K562 (cell line): ENCODE data around the gene APBB2. TPM values are rescaled to one million over a fixed set of nuclear protein-coding genes. Genes with fewer than 3 reads are reported as not detected.

Source experiments
- ATAC-seq: fragments of 200-7000 bp; cut with Tn5 transposase; 3 replicates; pipeline ENCODE4 v1.9.1; 2020; ENCODE audit warnings: moderate library complexity
- BruUV-seq: library from RNA; stranded (reverse); fragments of 400-500 nt; replicated peaks from 2 replicates; lab custom pipeline; 2021; lab: Mats Ljungman, UMichigan
- CTCF ChIA-PET: fragments of 300-600 bp; formaldehyde crosslinking; extraction: SDS; loops from one replicate; lab custom pipeline; 2021; ENCODE audit warnings: low intra/inter-chr PET ratio; lab: Yijun Ruan, JAX
- POLR2A ChIA-PET: fragments of 300-600, 350-650 bp; sonication (Branson Sonifier 250); formaldehyde crosslinking; extraction: SDS; loops from one replicate; lab custom pipeline; 2021; ENCODE audit warnings: antibody characterized with exemption, inconsistent platforms; lab: Yijun Ruan, JAX
- DNase-seq, 4 experiments: peaks; one replicate each; pipeline versions ENCODE4 v3.0.0 to v3.0.0-alpha.2; 2011 to 2018; ENCODE audit warnings: low spot score in 3 of 4, mixed read lengths in 3 of 4; ENCODE audit errors: extremely low read depth in 1 of 4
- FAIRE-seq: peaks from 2 replicates; lab custom pipeline; 2011; peaks lifted over from hg19 to GRCh38; lab: Jason Lieb, UNC
- H2AFZ ChIP-seq: 2 replicates; pipeline ENCODE4 v1.6.0; 2011; ENCODE audit warnings: low read depth, low read length, control low read depth, inconsistent platforms
- H3K27ac ChIP-seq: fragments of 200-600 bp; 3 replicates; pipeline ENCODE4 v1.8.0; 2011; ENCODE audit warnings: low read depth, mild to moderate bottlenecking, control low read depth, inconsistent platforms, low read length, moderate library complexity, mixed read lengths; ENCODE audit errors: extremely low read depth
- H3K27me3 ChIP-seq, 2 experiments: fragments of 300-600 bp in 1 of 2; 2 replicates in 1 of 2; 3 replicates in 1 of 2; pipeline versions ENCODE4 v1.6.0 to v1.8.0; 2011; ENCODE audit warnings: inconsistent platforms in 2 of 2, low read length in 2 of 2, mild to moderate bottlenecking in 1 of 2, mixed read lengths in 1 of 2, moderate library complexity in 1 of 2; ENCODE audit not compliant: control insufficient read depth in 2 of 2, insufficient read depth in 2 of 2
- H3K36me3 ChIP-seq: fragments of 300-600 bp; 3 replicates; pipeline ENCODE4 v1.8.0; 2011; ENCODE audit warnings: mild to moderate bottlenecking, low read length, inconsistent platforms; ENCODE audit not compliant: control insufficient read depth, insufficient read depth
- H3K4me1 ChIP-seq, 2 experiments: fragments of 200-600 bp in 1 of 2; replicated peaks in 1 of 2; 2 replicates in 1 of 2; 3 replicates in 1 of 2; pipeline versions ENCODE4 v1.5.1 to v1.8.0; 2011; ENCODE audit warnings: inconsistent platforms in 2 of 2, low read length in 2 of 2, mild to moderate bottlenecking in 1 of 2, mixed read lengths in 1 of 2, moderate library complexity in 1 of 2; ENCODE audit not compliant: control insufficient read depth in 2 of 2, insufficient read depth in 2 of 2
- H3K4me2 ChIP-seq: 2 replicates; pipeline ENCODE4 v1.6.1; 2011; ENCODE audit warnings: low read length, control low read depth, inconsistent platforms, mixed read lengths; ENCODE audit not compliant: insufficient read depth
- H3K4me3 ChIP-seq: fragments of 200-600 bp; sonication (generic), shearing (Covaris generic); 2 replicates; pipeline ENCODE4 v1.5.1; 2016; ENCODE audit warnings: control low read depth, inconsistent platforms
- H3K79me2 ChIP-seq: fragments of 200-600 bp; 3 replicates; pipeline ENCODE4 v1.8.0; 2011; ENCODE audit warnings: low read length, inconsistent platforms; ENCODE audit not compliant: control insufficient read depth, insufficient read depth
- H3K9ac ChIP-seq, 2 experiments: 2 replicates each; pipeline versions ENCODE4 v1.6.0 to v1.6.1; 2011; ENCODE audit warnings: low read depth in 2 of 2, low read length in 2 of 2, control low read depth in 1 of 2, inconsistent platforms in 1 of 2, mild to moderate bottlenecking in 1 of 2, mixed read lengths in 1 of 2; ENCODE audit not compliant: insufficient read depth in 1 of 2
- H3K9me1 ChIP-seq: one replicate; pipeline ENCODE4 v1.6.0; 2011; ENCODE audit warnings: inconsistent platforms, mild to moderate bottlenecking, low read length, moderate library complexity; ENCODE audit not compliant: control insufficient read depth, insufficient read depth
- H3K9me3 ChIP-seq: replicated peaks from 2 replicates; pipeline ENCODE4 v1.5.1; 2011; ENCODE audit warnings: low read depth, low read length, inconsistent platforms; ENCODE audit not compliant: control insufficient read depth, insufficient read depth
- H4K20me1 ChIP-seq: replicated peaks from 2 replicates; pipeline ENCODE4 v1.6.1; 2011; ENCODE audit warnings: low read length, inconsistent platforms, mixed read lengths; ENCODE audit not compliant: control insufficient read depth, insufficient read depth
- ETS2 ChIP-seq: IDR thresholded peaks from 2 replicates; pipeline ENCODE4 v1.6.1; 2016; ENCODE audit warnings: borderline replicate concordance, missing genetic modification characterization, mild to moderate bottlenecking, moderate library complexity, missing compliant biosample characterization; ENCODE audit not compliant: poor library complexity, severe bottlenecking
- GABPB1 ChIP-seq: sonication (generic); formaldehyde crosslinking; IDR thresholded peaks from 2 replicates; pipeline ENCODE4 v1.8.0; 2022; ENCODE audit warnings: mild to moderate bottlenecking, missing genetic modification reagents
- HMG20B ChIP-seq: fragments of 250-450 bp; sonication (Bioruptor Pico); IDR thresholded peaks from 2 replicates; pipeline ENCODE4 v1.5.0; 2021; ENCODE audit warnings: mild to moderate bottlenecking
- HNRNPLL ChIP-seq: fragments of 200-400 bp; formaldehyde crosslinking; IDR thresholded peaks from 2 replicates; pipeline ENCODE4 v1.6.1; 2017; ENCODE audit warnings: low read length, low read depth, mild to moderate bottlenecking; ENCODE audit not compliant: poor library complexity, severe bottlenecking
- PTBP1 ChIP-seq: fragments of 200-400 bp; formaldehyde crosslinking; IDR thresholded peaks from 2 replicates; pipeline ENCODE4 v1.6.1; 2017; ENCODE audit warnings: low read depth, low read length
- PTRF ChIP-seq: fragments of 450-650 bp; IDR thresholded peaks from 2 replicates; pipeline ENCODE4 v1.6.1; 2016; ENCODE audit warnings: mild to moderate bottlenecking, missing genetic modification characterization, missing compliant biosample characterization
- RFX7 ChIP-seq: fragments of 250-450 bp; sonication (Bioruptor Pico); IDR thresholded peaks from 2 replicates; pipeline ENCODE4 v1.5.1; 2021; ENCODE audit warnings: mild to moderate bottlenecking
- UBTF ChIP-seq, 2 experiments: IDR thresholded peaks; 2 replicates each; pipeline ENCODE4 v1.6.1; 2012; ENCODE audit warnings: improper control_type of control experiment in 2 of 2, low read depth in 2 of 2, low read length in 2 of 2, borderline replicate concordance in 1 of 2
- ZNF778 ChIP-seq: fragments of 450-650 bp; formaldehyde crosslinking; IDR thresholded peaks from 2 replicates; pipeline ENCODE4 v1.4.0; 2020; ENCODE audit warnings: mild to moderate bottlenecking, moderate library complexity
- ZZZ3 ChIP-seq: fragments of 450-650 bp; IDR thresholded peaks from 2 replicates; pipeline ENCODE4 v1.6.1; 2016; ENCODE audit warnings: antibody characterized with exemption, mild to moderate bottlenecking, moderate library complexity
- WGBS: fragments of 100-300 bp; shearing (Covaris generic); methylation state at CpG from one replicate; pipeline ENCODE4 v1.1.6; 2016; ENCODE audit warnings: low coverage, mixed read lengths; ENCODE audit not compliant: insufficient coverage; ENCODE audit errors: missing lambda C conversion rate; 5-methylcytosine and 5-hydroxymethylcytosine counted together
- in situ Hi-C: fragments of 300-500 bp; cut with MboI; formaldehyde crosslinking; loops from 4 replicates; pipeline ENCODE4 v1.15.0; 2018; ENCODE audit warnings: inconsistent platforms, mixed read lengths
- intact Hi-C: fragments of 100-400 bp; cut with micrococcal nuclease; formaldehyde crosslinking; loops from 2 replicates; pipeline ENCODE4 v1.14.2; 2022
- polyA plus RNA-seq, 8 experiments: library from polyadenylated mRNA; depleted of rRNA in 4 of 8; stranded (reverse) in 5 of 8; unstranded in 3 of 8; fragments of >200 nt; fragmentation: Nextera tagmentation in 2 of 8; fragmentation: Illumina TruSeq in 1 of 8; extraction: Ambion mirVana in 2 of 8; extraction: Trizol in 1 of 8; gene quantifications; 2 replicates each; pipeline versions ENCODE4 v1.2.1 to v1.2.3, GENCODE V29; 2011 to 2014; ENCODE audit warnings: inconsistent platforms in 1 of 8, missing spikeins in 1 of 8
- total RNA-seq, 7 experiments: library from RNA; depleted of rRNA in 6 of 7; stranded (reverse); fragments of >200 nt in 6 of 7; fragmentation: Illumina TruSeq in 2 of 7; extraction: Trizol in 2 of 7; gene quantifications; 2 replicates each; pipeline versions ENCODE4 v1.2.1 to v1.2.3, GENCODE V29; 2011 to 2021; ENCODE audit warnings: low replicate concordance in 1 of 7
- TF ChIP-seq, protein P1 (sequence below), 3 experiments: IDR thresholded peaks in 2 of 3; conservative IDR thresholded peaks in 1 of 3; 2 replicates each; pipeline ENCODE4 v1.5.1; 2011 to 2012; ENCODE audit warnings: low read length in 3 of 3, mild to moderate bottlenecking in 3 of 3, control low read depth in 2 of 3, improper control_type of control experiment in 1 of 3, inconsistent platforms in 1 of 3, low read depth in 1 of 3, mixed read lengths in 1 of 3, moderate library complexity in 1 of 3; ENCODE audit not compliant: insufficient read depth in 2 of 3
- TF ChIP-seq, protein P2 (sequence below): fragments of 200-400 bp; formaldehyde crosslinking; IDR thresholded peaks from 2 replicates; pipeline ENCODE4 v1.6.1; 2017; ENCODE audit warnings: mild to moderate bottlenecking, low read depth, low read length, moderate library complexity
- TF ChIP-seq, protein P3 (sequence below): fragments of 450-650 bp; IDR thresholded peaks from 2 replicates; pipeline ENCODE4 v1.6.1; 2016
- TF ChIP-seq, protein P4 (sequence below), 2 experiments: fragments of 450-650 bp in 1 of 2; sonication (generic) in 1 of 2; formaldehyde crosslinking; conservative IDR thresholded peaks; 2 replicates each; pipeline versions ENCODE4 v1.4.0 to v1.8.1; 2020 to 2022; ENCODE audit warnings: mild to moderate bottlenecking in 1 of 2, missing genetic modification reagents in 1 of 2

The APBB2 gene
- total and polyA plus RNA-seq, 9 of the 15 experiments (the other 6 are each of a cell fraction or from before 2014, with no cell fraction given) = 0.08 to 2.1 (median 1.4) TPM

DNA sequence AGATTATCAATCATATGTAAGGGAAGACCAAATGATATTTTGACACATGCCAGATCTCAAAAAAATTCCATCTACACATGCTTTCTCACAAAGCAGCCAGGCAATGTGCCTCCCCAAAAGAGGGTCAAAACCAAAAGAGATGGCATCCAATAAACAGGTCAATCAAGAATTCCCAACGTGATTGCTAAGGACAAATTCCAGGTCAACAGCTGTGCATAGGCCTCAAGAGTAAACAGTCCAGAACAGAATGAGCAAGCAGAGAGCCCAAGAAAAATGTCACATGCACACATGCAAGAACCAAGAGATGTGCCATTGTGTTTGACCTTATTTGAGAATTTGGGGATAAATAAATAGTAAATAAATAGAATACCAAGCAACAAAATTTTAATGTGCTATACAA, 136.7 kb downstream of the APBB2 start:
- no peak overlapping the region for H3K4me2 ChIP-seq
- H3K9ac ChIP-seq = no peak overlapping the region
- H3K9me1 ChIP-seq = no peaks in the 10 kb centered on the region
- no peak for DNase-seq
- no peaks in the 10 kb centered on the region for H3K4me1 ChIP-seq
- no peak overlapping the region for H2AFZ ChIP-seq
- H3K27ac ChIP-seq = no peak overlapping the region
- H3K27me3 ChIP-seq = peaks cover 0 to 4% of the 10 kb centered on the region in 2 experiments; a peak in 1 of 5 replicates
- in situ Hi-C loops = no loop called here
- POLR2A ChIA-PET = no interaction called here
- no peaks in the 10 kb centered on the region for H3K36me3 ChIP-seq
- 0% methylated on average over 1 of the region's 1 CpG for WGBS
- TF ChIP-seq PTRF = no peak
- TF ChIP-seq GABPB1 = no peak
- TF ChIP-seq HMG20B = no peak
- TF ChIP-seq PTBP1 = no peak
- TF ChIP-seq ETS2 (tag) = no peak
- TF ChIP-seq, protein P1, sequence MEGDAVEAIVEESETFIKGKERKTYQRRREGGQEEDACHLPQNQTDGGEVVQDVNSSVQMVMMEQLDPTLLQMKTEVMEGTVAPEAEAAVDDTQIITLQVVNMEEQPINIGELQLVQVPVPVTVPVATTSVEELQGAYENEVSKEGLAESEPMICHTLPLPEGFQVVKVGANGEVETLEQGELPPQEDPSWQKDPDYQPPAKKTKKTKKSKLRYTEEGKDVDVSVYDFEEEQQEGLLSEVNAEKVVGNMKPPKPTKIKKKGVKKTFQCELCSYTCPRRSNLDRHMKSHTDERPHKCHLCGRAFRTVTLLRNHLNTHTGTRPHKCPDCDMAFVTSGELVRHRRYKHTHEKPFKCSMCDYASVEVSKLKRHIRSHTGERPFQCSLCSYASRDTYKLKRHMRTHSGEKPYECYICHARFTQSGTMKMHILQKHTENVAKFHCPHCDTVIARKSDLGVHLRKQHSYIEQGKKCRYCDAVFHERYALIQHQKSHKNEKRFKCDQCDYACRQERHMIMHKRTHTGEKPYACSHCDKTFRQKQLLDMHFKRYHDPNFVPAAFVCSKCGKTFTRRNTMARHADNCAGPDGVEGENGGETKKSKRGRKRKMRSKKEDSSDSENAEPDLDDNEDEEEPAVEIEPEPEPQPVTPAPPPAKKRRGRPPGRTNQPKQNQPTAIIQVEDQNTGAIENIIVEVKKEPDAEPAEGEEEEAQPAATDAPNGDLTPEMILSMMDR (IDR thresholded peaks at IDR 0.05 in 2 of 3, conservative IDR thresholded peaks at IDR 0.05 in 1 of 3; ENCODE audit: insufficient read depth in 2 of 3, low read depth in 1 of 3, low read length in 3 of 3) = no peak
- no peak for TF ChIP-seq RFX7
- TF ChIP-seq, protein P2, sequence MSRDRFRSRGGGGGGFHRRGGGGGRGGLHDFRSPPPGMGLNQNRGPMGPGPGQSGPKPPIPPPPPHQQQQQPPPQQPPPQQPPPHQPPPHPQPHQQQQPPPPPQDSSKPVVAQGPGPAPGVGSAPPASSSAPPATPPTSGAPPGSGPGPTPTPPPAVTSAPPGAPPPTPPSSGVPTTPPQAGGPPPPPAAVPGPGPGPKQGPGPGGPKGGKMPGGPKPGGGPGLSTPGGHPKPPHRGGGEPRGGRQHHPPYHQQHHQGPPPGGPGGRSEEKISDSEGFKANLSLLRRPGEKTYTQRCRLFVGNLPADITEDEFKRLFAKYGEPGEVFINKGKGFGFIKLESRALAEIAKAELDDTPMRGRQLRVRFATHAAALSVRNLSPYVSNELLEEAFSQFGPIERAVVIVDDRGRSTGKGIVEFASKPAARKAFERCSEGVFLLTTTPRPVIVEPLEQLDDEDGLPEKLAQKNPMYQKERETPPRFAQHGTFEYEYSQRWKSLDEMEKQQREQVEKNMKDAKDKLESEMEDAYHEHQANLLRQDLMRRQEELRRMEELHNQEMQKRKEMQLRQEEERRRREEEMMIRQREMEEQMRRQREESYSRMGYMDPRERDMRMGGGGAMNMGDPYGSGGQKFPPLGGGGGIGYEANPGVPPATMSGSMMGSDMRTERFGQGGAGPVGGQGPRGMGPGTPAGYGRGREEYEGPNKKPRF = no peak
- TF ChIP-seq, protein P3, sequence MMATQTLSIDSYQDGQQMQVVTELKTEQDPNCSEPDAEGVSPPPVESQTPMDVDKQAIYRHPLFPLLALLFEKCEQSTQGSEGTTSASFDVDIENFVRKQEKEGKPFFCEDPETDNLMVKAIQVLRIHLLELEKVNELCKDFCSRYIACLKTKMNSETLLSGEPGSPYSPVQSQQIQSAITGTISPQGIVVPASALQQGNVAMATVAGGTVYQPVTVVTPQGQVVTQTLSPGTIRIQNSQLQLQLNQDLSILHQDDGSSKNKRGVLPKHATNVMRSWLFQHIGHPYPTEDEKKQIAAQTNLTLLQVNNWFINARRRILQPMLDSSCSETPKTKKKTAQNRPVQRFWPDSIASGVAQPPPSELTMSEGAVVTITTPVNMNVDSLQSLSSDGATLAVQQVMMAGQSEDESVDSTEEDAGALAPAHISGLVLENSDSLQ = no peak
- no peak for TF ChIP-seq HNRNPLL
- TF ChIP-seq UBTF (IDR thresholded peaks at IDR 0.05; ENCODE audit: borderline replicate concordance in 1 of 2, low read depth in 2 of 2, low read length in 2 of 2) = no peak
- no peak for TF ChIP-seq ZZZ3
- TF ChIP-seq, protein P4, sequence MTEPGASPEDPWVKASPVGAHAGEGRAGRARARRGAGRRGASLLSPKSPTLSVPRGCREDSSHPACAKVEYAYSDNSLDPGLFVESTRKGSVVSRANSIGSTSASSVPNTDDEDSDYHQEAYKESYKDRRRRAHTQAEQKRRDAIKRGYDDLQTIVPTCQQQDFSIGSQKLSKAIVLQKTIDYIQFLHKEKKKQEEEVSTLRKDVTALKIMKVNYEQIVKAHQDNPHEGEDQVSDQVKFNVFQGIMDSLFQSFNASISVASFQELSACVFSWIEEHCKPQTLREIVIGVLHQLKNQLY (CRISPR knock-in tag; conservative IDR thresholded peaks at IDR 0.05) = no peak
- no peak for TF ChIP-seq ZNF778
- TF ChIP-seq, all 486 proteins: peak for 0
- intact Hi-C loops = no loop called here
- CTCF ChIA-PET = no interaction called here
- ATAC-seq = no peak
- Histone ChIP-seq H3K79me2 (no peaks in the 10 kb centered on the region), H3K4me3 (no peak overlapping the region), H4K20me1 (no peaks in the 10 kb centered on the region), H3K9me3 (no peaks in the 10 kb centered on the region)
- no TSS peak for BruUV-seq
- no peak for FAIRE-seq
